Naive B cell (primary cell): ENCODE results near the gene PRLR. TPM values are rescaled to one million over a fixed set of nuclear protein-coding genes. Genes with fewer than 3 reads are reported as not detected.

Source experiments
- ATAC-seq, 2 donors: fragments of 150-1000 bp; cut with Tn5 transposase; 2 replicates each; pipeline ENCODE4 v1.10.0; 2021; ENCODE audit warnings: low read depth in 2 of 2, mild to moderate bottlenecking in 2 of 2, moderate library complexity in 2 of 2
- DNase-seq: peaks from one replicate; pipeline ENCODE4 v3.0.0; 2022
- H3K27ac Mint-ChIP-seq, 6 donors: one replicate each; pipeline ENCODE4 v1.8.0; 2020 to 2022; ENCODE audit warnings: mild to moderate bottlenecking in 6 of 6, mixed read lengths in 6 of 6, moderate library complexity in 5 of 6, inconsistent platforms in 2 of 6
- H3K27me3 Mint-ChIP-seq, 3 donors: one replicate each; pipeline ENCODE4 v1.8.0; 2021 to 2022; ENCODE audit warnings: mixed read lengths in 3 of 3, mild to moderate bottlenecking in 1 of 3
- H3K36me3 Mint-ChIP-seq, 2 donors: one replicate each; pipeline ENCODE4 v1.8.0; 2020 to 2022; ENCODE audit warnings: mixed read lengths in 2 of 2, inconsistent platforms in 1 of 2, mild to moderate bottlenecking in 1 of 2
- H3K4me1 Mint-ChIP-seq, 3 donors: one replicate each; pipeline ENCODE4 v1.8.0; 2020 to 2022; ENCODE audit warnings: mixed read lengths in 3 of 3, inconsistent platforms in 1 of 3, mild to moderate bottlenecking in 1 of 3, moderate library complexity in 1 of 3
- H3K4me3 Mint-ChIP-seq, 8 donors: one replicate each; pipeline ENCODE4 v1.8.0; 2020 to 2022; ENCODE audit warnings: mild to moderate bottlenecking in 8 of 8, mixed read lengths in 8 of 8, moderate library complexity in 8 of 8, inconsistent platforms in 2 of 8
- H3K9me3 Mint-ChIP-seq, 7 donors: one replicate each; pipeline ENCODE4 v1.8.0; 2020 to 2022; ENCODE audit warnings: mixed read lengths in 7 of 7, mild to moderate bottlenecking in 5 of 7, inconsistent platforms in 2 of 7, moderate library complexity in 1 of 7
- polyA plus RNA-seq, 6 donors: library from polyadenylated mRNA; unstranded; fragments of 300-500 nt; fragmentation: Illumina TruSeq; gene quantifications; one replicate each; pipeline ENCODE4 v1.2.3, GENCODE V29; 2021; ENCODE audit warnings: low read depth in 6 of 6

PRLR gene
- polyA plus RNA-seq, 6 donors from 2014 or later, result not detected

GRCh38 chr5:35009657-35010056 lies 220.6 kb downstream of the PRLR start:
- no peak for ATAC-seq
- Mint-ChIP-seq H3K9me3 (peaks cover 0 to 4% (median 2%) of the 10 kb centered on the region in 7 donors), H3K4me3 (no peak overlapping the region), H3K27me3 (peaks cover 20 to 28% (median 22%) of the 10 kb centered on the region in 3 donors), H3K36me3 (peaks cover 0 to 2% of the 10 kb centered on the region in 2 donors), H3K4me1 (no peaks in the 10 kb centered on the region), H3K27ac (no peak overlapping the region)
- no peak for DNase-seq

- peaks cover 0 to 3% (median 0%) of the 10 kb centered on the region in 7 donors for H3K9me3 Mint-ChIP-seq
- no peak for DNase-seq
- H3K4me1 Mint-ChIP-seq, result no peaks in the 10 kb centered on the region
- no peak overlapping the region for H3K27ac Mint-ChIP-seq
- no peak for ATAC-seq
- no peaks in the 10 kb centered on the region for H3K36me3 Mint-ChIP-seq
- H3K4me3 Mint-ChIP-seq, result no peak overlapping the region
- peaks cover 22 to 29% (median 25%) of the 10 kb centered on the region in 3 donors for H3K27me3 Mint-ChIP-seq
These were observed 221.3 kb downstream of the PRLR start for GRCh38 chr5:35009019-35009418.

- Mint-ChIP-seq H3K4me3 (no peak overlapping the region), H3K27me3 (peaks cover 26 to 46% (median 39%) of the 10 kb centered on the region in 3 donors), H3K4me1 (no peaks in the 10 kb centered on the region)
These were observed 225.5 kb downstream of the PRLR start for GRCh38 chr5:35004771-35005170.

GRCh38 chr5:35004200-35004599 lies 226.1 kb downstream of the PRLR start:
- H3K27ac Mint-ChIP-seq, result no peak overlapping the region
- ATAC-seq (no peak), DNase-seq (no peak)
- H3K36me3 Mint-ChIP-seq, result no peaks in the 10 kb centered on the region
- H3K27me3 Mint-ChIP-seq, result peaks cover 26 to 43% (median 36%) of the 10 kb centered on the region in 3 donors
- H3K4me1 Mint-ChIP-seq, result no peaks in the 10 kb centered on the region
- H3K4me3 Mint-ChIP-seq, result no peak overlapping the region
- peaks cover 0 to 3% (median 0%) of the 10 kb centered on the region in 7 donors for H3K9me3 Mint-ChIP-seq

More at GRCh38 chr5:35004771-35005170, 225.5 kb downstream of the PRLR start:
- no peak overlapping the region for H3K27ac Mint-ChIP-seq
- peaks cover 0 to 3% (median 0%) of the 10 kb centered on the region in 7 donors for H3K9me3 Mint-ChIP-seq
- H3K36me3 Mint-ChIP-seq, result no peaks in the 10 kb centered on the region
- ATAC-seq (no peak), DNase-seq (no peak)

GRCh38 chr5:35003018-35003957 lies 227.0 kb downstream of the PRLR start:
- H3K9me3 Mint-ChIP-seq, result peaks cover 0 to 3% (median 0%) of the 10 kb centered on the region in 7 donors
- DNase-seq, result peak; percentile 12
- H3K27ac Mint-ChIP-seq, result no peak overlapping the region
- H3K36me3 Mint-ChIP-seq, result no peaks in the 10 kb centered on the region
- ATAC-seq, result no peak
- H3K4me3 Mint-ChIP-seq, result no peak overlapping the region
- H3K27me3 Mint-ChIP-seq, result peaks cover 23 to 36% (median 35%) of the 10 kb centered on the region in 3 donors
- H3K4me1 Mint-ChIP-seq, result no peaks in the 10 kb centered on the region

- no peaks in the 10 kb centered on the region for H3K4me1 Mint-ChIP-seq
- no peak for ATAC-seq
- H3K36me3 Mint-ChIP-seq, result no peaks in the 10 kb centered on the region
- peak overlapping the region in 1 of 6 donors; percentile 52 for H3K27ac Mint-ChIP-seq
- no peak for DNase-seq
- H3K9me3 Mint-ChIP-seq, result peaks cover 0 to 3% (median 0%) of the 10 kb centered on the region in 7 donors
- no peak overlapping the region for H3K4me3 Mint-ChIP-seq
- peaks cover 17 to 36% (median 35%) of the 10 kb centered on the region in 3 donors for H3K27me3 Mint-ChIP-seq
These were observed 227.8 kb downstream of the PRLR start for GRCh38 chr5:35002459-35002858.

GRCh38 chr5:35001842-35002241 lies 228.4 kb downstream of the PRLR start:
- no peak overlapping the region for H3K4me3 Mint-ChIP-seq
- no peak for DNase-seq
- no peak overlapping the region for H3K27ac Mint-ChIP-seq
- H3K36me3 Mint-ChIP-seq, result no peaks in the 10 kb centered on the region
- H3K27me3 Mint-ChIP-seq, result peaks cover 14 to 38% (median 36%) of the 10 kb centered on the region in 3 donors
- peaks cover 0 to 3% (median 0%) of the 10 kb centered on the region in 7 donors for H3K9me3 Mint-ChIP-seq
- ATAC-seq, result no peak
- H3K4me1 Mint-ChIP-seq, result no peaks in the 10 kb centered on the region

Other genes with a start within 250 kb of the PRLR start
- not detected for gene AGXT2, start 182.5 kb downstream of the PRLR start, polyA plus RNA-seq